Measurements from ENCODE around the gene DLG5.

GRCh38 chr10:77817541-77817940, 109.0 kb downstream of the DLG5 start:
- no peak for TF ChIP-seq CTCF (IDR thresholded peaks at IDR 0.05; ENCODE audit: poor library complexity)
- no peak for TF ChIP-seq EZH2phosphoT487 (IDR thresholded peaks at IDR 0.05; ENCODE audit: low read depth, severe bottlenecking, unreplicated experiment)
